Fibroblast of skin of left quadriceps (primary cell): ENCODE data around the gene WFIKKN2.

Source experiments
- DNase-seq, 2 experiments: peaks; one replicate each; pipeline ENCODE4 v3.0.0-alpha.2; 2013; ENCODE audit warnings: low read depth in 2 of 2

Gene WFIKKN2

DNA sequence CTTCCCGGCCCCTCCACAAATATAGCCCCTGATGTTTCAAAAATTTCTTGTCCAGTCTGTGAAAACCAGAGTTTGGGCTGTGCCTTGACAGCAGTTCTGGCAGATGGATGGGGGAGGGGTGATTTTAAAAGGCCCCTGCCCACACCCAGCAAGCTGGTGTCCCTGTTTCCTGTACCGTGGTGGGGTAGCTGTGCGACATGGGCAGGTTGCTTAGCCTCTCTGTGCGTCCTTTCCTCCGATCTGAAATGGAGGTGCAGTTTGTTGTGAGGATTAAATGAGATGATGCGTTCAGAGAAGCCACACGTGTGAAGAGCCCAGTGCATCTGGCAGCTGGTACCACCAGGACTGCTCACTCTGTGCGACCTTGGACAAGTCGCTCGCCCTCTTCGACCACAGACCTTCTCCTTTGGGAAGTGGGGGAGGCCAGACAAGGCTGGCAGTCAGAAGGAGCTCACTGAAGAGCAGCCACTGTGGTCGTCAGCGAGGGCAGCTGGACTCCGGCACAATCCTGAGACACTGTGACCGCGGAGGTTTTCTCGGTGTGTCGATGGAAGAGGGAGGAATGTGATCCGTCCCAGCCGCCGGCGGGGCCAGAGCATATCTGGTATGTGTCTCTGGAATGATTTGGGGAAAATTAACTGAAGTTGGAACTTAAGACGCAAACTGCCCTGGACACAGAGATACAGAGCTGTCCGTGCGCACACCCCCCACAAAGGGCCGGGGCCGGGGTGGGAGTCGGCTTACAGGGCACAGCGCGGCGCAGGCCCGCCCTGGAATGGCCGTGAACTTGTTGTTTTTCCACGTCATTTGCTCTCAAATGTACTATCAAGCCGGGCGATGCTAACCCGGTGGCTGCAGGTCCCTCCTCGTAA, 721 bp upstream of the WFIKKN2 start:
- DNase-seq = no peak

DNA sequence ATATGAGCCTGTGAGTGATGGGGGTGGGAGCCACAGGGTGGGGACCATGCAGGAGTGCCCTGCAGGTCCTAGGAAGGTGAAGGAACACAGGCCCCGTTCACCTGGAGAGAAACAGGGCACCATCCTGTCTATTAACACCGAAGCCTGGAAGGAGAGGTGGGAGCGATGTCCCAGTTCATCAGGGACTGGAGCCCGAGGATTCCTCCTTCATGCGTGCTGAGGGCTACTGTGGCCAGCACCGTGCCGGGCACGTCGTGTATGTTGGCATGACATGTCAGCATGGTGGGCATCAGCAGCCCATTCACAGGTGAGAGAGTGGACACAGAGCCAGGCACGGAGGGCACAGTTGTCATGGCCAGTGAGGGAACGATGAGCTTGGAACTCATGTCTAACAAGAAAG, 1.4 kb downstream of the WFIKKN2 start:
- DNase-seq = no peak

DNA sequence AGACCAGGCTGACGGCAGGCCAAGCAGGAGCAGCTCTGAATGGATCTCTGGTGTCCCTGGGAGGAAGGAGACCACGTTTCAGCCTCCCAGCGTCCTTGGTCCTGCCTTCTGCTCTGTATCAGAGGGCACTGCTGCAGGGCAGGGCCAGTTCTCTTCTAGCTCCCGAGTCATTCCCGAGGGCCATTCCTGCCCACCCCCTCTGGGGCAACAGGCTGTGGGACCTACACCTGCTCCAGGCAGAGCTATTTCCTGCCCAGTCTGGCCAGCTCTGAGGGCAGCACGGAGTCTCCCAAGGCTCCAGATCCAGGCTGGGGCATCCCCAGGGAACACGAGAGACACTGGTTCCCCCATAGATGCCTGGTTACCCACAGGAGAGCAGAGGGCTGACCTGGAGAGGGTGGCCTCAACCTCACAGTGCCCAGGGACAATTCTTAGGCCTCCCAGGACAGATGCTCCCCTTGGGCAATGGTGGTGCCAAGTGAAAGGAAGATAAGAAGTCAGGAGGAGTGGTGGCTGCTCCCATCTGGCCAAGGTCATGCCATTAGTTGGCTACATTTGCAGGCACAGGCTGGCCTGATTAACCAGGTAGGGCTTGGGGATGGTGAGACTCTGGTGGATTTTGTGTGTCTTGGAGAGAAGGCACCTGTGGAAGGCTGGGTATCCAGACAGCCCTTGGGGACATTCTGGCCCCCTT, 2.0 kb downstream of the WFIKKN2 start:
- DNase-seq = no peak

- DNase-seq = no peak
Measured at GRCh38 chr17:50837980-50838954, 2.9 kb downstream of the WFIKKN2 start.

DNA sequence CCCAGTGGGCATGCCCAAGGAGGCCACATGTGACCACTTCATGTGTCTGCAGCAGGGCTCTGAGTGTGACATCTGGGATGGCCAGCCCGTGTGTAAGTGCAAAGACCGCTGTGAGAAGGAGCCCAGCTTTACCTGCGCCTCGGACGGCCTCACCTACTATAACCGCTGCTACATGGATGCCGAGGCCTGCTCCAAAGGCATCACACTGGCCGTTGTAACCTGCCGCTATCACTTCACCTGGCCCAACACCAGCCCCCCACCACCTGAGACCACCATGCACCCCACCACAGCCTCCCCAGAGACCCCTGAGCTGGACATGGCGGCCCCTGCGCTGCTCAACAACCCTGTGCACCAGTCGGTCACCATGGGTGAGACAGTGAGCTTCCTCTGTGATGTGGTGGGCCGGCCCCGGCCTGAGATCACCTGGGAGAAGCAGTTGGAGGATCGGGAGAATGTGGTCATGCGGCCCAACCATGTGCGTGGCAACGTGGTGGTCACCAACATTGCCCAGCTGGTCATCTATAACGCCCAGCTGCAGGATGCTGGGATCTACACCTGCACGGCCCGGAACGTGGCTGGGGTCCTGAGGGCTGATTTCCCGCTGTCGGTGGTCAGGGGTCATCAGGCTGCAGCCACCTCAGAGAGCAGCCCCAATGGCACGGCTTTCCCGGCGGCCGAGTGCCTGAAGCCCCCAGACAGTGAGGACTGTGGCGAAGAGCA, 4.4 kb downstream of the WFIKKN2 start:
- no peak for DNase-seq

GRCh38 chr17:50840311-50840851, 5.0 kb downstream of the WFIKKN2 start:
- DNase-seq = no peak

- no peak for DNase-seq
Measured at GRCh38 chr17:50841277-50841948, 6.0 kb downstream of the WFIKKN2 start.

DNA sequence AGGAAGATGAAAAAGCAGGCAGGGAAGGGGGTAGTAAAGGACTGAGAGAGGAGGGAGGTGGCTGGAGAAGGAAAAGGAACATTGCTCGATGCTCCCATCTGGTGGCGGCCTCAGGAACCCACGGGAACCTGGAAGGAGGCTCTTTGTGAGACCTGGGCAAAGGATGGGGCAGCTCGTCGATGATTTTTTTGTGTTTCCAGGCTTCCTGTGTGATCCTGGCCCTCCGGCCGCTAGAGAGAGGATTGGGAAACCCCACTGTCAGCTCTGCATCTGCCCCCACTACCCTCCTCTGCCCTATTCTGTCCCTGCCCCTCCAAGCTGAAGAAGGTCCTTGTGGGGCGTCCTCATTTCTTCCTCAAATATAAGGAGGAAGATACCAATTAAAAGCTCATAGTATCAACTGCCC, 6.6 kb downstream of the WFIKKN2 start:
- DNase-seq = peak in 1 of 2 experiments; percentile 40

DNA sequence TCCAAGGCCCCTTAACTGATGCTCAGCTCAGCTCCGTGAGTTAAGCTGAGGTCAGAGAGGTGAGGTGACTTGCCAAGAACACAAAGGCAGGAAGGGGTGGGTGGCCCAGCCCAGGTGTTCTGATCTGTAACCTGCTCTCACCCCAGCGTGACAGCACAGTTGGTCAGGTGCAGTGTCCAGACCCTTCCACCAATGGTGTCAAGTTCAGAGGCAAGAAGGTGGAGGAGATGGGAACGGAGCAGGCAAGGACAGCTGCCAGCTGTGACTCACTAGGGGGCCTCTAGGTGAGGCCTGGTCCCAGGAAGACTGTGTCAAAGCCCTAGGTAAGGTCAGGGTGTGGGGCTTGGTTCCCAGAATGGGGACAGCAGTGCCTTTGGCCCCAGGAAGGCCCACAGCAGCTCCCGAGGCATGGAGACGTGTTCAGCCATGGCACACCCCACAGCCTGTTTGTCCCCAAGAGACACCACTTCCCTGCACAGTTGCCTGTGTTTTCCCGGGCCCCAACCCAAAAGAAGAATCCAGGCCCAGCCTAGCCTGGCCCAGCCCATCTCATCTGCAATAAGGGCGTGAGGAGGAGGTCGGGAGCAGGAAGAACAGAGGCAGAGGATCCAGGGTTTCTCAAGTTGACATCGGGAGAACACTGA, 7.2 kb downstream of the WFIKKN2 start:
- DNase-seq = no peak

DNA sequence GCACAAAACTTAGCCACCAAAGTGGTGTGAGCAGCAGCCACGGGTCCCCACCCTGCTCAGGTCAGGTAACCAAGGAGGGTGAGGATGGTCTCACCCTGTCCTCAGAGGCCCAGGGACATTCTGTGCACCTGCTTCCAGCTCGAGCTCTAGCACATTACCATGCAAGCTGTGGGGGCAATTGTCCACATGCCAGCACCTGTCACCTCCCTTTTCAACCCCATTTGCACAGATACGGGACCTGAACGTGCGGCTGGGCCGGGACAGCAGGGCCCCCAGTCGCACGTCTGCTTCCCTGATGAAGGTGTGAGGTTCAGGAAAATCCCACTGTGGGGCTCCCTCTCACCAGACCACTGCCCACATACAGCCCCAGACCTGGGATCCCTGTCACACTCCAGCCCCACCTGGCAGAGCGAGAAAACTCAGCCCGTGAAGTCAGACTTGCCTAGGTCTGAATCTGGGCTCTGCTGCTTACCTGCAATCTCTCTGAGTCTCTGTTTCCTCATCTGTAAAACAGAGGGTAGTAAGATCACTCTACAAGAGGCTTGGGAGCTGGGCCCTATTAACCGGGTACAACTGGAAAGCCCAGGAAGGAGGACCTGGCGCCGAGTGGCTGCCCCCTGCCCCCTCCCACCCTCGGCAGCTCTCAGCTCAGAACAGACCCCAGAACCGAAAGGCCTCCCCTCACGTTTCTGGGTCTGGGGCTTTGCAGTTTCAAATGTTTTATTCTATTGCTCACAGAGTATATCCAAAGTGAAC, 7.9 kb downstream of the WFIKKN2 start:
- no peak for DNase-seq

DNA sequence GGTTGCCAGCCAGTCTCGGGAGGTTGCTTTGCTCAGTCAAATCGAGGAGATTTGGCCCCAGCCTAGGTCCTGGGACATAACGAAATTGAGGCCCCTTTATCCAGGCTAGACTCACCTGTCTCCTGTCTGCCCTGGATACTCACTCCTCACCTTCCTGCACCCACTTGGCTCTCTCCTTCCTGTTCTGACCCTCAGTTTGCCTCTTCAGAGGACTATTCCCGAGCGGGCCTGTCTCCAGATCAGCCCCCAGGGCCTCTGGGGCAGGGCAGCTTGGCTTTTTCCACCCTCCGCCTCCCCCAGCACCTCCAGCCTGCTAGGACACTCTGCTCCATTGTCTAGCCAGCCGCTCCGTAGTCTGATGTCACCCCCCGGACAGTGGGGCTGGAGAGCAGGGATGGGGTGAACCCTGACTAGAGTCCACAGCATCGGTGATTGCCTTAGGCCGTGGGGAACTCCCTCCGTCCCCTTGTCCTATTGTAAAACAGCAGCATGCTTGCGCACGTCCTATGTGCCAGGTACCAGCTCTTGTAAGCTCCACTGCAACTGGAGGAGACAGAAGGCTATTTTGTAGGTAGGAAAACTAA, 8.8 kb downstream of the WFIKKN2 start:
- no peak for DNase-seq

GRCh38 chr17:50845240-50846147, 10.1 kb downstream of the WFIKKN2 start:
- no peak for DNase-seq

GRCh38 chr17:50847566-50847965, 12.2 kb downstream of the WFIKKN2 start:
- DNase-seq = no peak

DNA sequence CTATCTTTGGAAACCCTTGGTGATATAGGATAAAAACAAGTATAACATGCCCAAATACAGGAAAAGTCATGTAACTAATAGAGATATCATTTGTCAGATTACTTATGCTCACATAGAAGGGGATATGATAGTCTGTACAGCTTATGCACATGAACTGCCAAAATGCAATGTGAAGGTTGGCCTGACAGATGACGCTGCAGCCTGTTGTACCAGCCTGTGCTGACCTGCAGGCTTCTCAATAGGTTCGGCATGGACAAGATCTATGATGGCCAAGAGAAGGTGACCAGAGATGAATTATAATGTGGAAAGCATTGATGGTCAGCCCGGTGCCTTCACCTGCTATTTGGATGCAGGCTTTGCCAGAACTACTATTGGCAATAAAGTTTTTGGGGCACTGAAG, 12.7 kb downstream of the WFIKKN2 start:
- no peak for DNase-seq

DNA sequence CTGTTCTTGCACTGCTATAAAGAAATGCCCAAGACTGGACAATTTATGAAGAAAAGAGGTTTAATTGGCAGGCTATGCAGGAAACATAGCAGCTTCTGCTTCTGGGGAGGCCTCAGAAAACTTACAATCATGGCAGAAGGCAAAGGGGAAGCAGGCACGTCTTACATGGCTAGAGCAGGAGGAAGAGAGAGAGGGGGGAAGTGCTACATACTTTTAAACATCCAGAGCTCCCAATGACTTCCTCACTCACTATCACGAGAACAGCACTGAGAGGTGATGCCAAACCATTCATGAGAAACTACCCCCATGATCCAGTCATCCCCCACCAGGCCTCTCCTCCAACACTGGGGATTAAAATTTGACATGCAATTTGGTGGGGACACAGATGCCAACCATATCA, 13.3 kb downstream of the WFIKKN2 start:
- DNase-seq = no peak

- no peak for DNase-seq
Measured at GRCh38 chr17:50850640-50851039, 15.3 kb downstream of the WFIKKN2 start.

GRCh38 chr17:50853015-50853615, 17.7 kb downstream of the WFIKKN2 start:
- DNase-seq = no peak
